ENCODE measurements around the gene ADIPOR1. TPM values are rescaled to one million over a fixed set of nuclear protein-coding genes. Genes with fewer than 3 reads are reported as not detected.
"Not testable (repeated sequence)": the region's sequence is repeated elsewhere in the genome, so short reads cannot be mapped to it uniquely, and the experiment has no call there.

ADIPOR1 gene
- total and polyA plus RNA-seq, 2 experiments from 2014 or later, result 83.2 to 110 TPM

DNA sequence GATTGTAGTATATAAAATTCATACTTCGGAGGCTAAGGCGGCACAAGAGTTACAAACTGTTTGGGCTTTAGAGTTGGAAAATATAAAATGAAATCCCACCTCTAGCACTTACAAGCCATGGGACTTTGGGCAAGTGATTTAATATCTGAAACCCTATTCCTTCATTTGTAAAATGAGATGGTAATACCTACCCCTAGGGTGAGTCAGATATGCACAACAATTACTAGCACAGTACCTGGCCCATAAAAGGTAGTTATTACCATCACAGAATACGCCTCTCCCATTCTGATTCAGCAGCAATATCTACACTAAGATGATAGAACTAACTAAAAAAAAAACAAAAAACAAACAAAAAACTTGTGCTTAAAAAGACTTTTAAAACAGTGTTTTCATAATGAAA, 34.6 kb downstream of the ADIPOR1 start:
- DNase-seq, result no peak
- Histone ChIP-seq H3K4me1 (ENCODE audit: insufficient read depth) (no peaks in the 10 kb centered on the region), H3K4me3 (no peak overlapping the region), H3K79me2 (ENCODE audit: insufficient read depth) (peaks cover 54% of the 10 kb centered on the region), H3K36me3 (ENCODE audit: low read depth) (peaks cover 23% of the 10 kb centered on the region), H3K9ac (no peak overlapping the region), H3F3A (ENCODE audit: insufficient read depth) (no peaks in the 10 kb centered on the region; the same call in 1 of the 2 replicates), H3K27me3 (replicated peaks; ENCODE audit: insufficient read depth) (no peaks in the 10 kb centered on the region), H3K9me3 (ENCODE audit: low read depth) (no peaks in the 10 kb centered on the region), H2AFZ (no peak overlapping the region), H3K4me2 (ENCODE audit: unreplicated experiment) (no peak overlapping the region), H4K20me1 (ENCODE audit: insufficient read depth) (no peaks in the 10 kb centered on the region; the same call in 1 of the 2 replicates), H3K9me2 (ENCODE audit: insufficient read depth) (no peaks in the 10 kb centered on the region), H3K27ac (no peak overlapping the region)
- TF ChIP-seq EZH2 (IDR thresholded peaks at IDR 0.05; ENCODE audit: insufficient read depth, poor library complexity, severe bottlenecking) (no peak), EZH2phosphoT487 (IDR thresholded peaks at IDR 0.05; ENCODE audit: insufficient read depth, low read depth) (no peak)
- 97 to 98% methylated on average over 3 of the region's 3 CpGs for WGBS, 2 experiments (ENCODE audit: low coverage in 1 of 2, low lambda C conversion rate in 2 of 2, missing lambda C conversion rate in 2 of 2)
- in situ Hi-C loops (cut with MboI), result no loop called here

DNA sequence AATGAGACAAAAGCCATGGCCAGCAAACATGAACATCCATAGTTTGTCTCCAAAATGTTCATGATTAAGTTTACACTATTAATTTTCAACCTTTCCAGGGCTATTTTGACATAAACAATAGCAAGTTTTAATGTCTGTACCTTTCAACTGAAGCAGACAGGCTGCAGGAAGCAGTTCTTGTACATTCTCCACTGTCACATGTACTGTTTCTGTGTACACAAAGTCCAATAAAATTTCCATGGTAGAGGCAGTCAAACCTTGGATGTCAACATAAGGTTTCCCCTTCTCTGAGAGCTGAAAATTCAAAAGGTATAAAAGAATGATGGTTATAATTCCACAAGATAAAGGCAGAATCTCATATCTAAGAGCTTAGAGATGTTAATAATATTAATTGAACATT, 38.5 kb downstream of the ADIPOR1 start:
- Histone ChIP-seq H3F3A (ENCODE audit: insufficient read depth) (no peaks in the 10 kb centered on the region), H4K20me1 (ENCODE audit: insufficient read depth) (no peaks in the 10 kb centered on the region; the same call in 1 of the 2 replicates), H3K9me3 (ENCODE audit: low read depth) (no peaks in the 10 kb centered on the region), H3K27me3 (replicated peaks; ENCODE audit: insufficient read depth) (no peaks in the 10 kb centered on the region), H2AFZ (no peak overlapping the region), H3K9me2 (ENCODE audit: insufficient read depth) (no peaks in the 10 kb centered on the region), H3K79me2 (ENCODE audit: insufficient read depth) (peaks cover 34% of the 10 kb centered on the region), H3K4me3 (no peak overlapping the region), H3K9ac (no peak overlapping the region), H3K4me2 (ENCODE audit: unreplicated experiment) (no peak overlapping the region), H3K4me1 (ENCODE audit: insufficient read depth) (no peaks in the 10 kb centered on the region), H3K27ac (no peak overlapping the region), H3K36me3 (ENCODE audit: low read depth) (peaks cover 60% of the 10 kb centered on the region)
- no peak for DNase-seq
- TF ChIP-seq EZH2phosphoT487 (IDR thresholded peaks at IDR 0.05; ENCODE audit: insufficient read depth, low read depth) (no peak), EZH2 (IDR thresholded peaks at IDR 0.05; ENCODE audit: insufficient read depth, poor library complexity, severe bottlenecking) (no peak)
- in situ Hi-C loops (cut with MboI), result no loop called here

DNA sequence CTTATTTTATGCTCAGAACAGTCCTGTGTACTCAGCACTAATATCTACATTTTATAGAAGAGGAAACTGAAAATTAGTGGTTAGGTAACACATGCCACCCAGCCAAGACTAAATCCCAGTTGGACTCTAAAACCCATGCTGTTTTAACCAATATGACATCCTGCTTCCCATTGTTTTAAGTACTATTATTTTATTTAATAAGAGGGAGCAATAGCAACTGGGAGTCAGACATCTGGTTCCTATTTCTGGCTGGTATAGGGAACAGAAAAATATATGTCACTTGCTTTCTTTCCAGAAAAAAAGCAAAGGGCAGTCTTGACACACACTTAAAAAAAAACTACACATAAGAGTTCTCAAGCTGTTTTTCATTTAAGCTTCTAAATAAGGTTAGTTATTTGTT, 43.0 kb downstream of the ADIPOR1 start:
- Histone ChIP-seq H3K4me3 (no peak overlapping the region), H3K9me2 (ENCODE audit: insufficient read depth) (no peaks in the 10 kb centered on the region), H3K9ac (no peak overlapping the region), H3K4me1 (ENCODE audit: insufficient read depth) (no peaks in the 10 kb centered on the region), H4K20me1 (ENCODE audit: insufficient read depth) (no peaks in the 10 kb centered on the region), H3K79me2 (ENCODE audit: insufficient read depth) (no peaks in the 10 kb centered on the region), H2AFZ (no peak overlapping the region), H3K9me3 (ENCODE audit: low read depth) (no peaks in the 10 kb centered on the region), H3K4me2 (ENCODE audit: unreplicated experiment) (no peak overlapping the region), H3K27ac (no peak overlapping the region), H3K36me3 (ENCODE audit: low read depth) (peaks cover 74% of the 10 kb centered on the region), H3K27me3 (replicated peaks; ENCODE audit: insufficient read depth) (no peaks in the 10 kb centered on the region), H3F3A (ENCODE audit: insufficient read depth) (no peaks in the 10 kb centered on the region)
- DNase-seq, result no peak
- TF ChIP-seq EZH2phosphoT487 (IDR thresholded peaks at IDR 0.05; ENCODE audit: insufficient read depth, low read depth) (no peak), EZH2 (IDR thresholded peaks at IDR 0.05; ENCODE audit: insufficient read depth, poor library complexity, severe bottlenecking) (no peak)
- in situ Hi-C loops (cut with MboI), result no loop called here

DNA sequence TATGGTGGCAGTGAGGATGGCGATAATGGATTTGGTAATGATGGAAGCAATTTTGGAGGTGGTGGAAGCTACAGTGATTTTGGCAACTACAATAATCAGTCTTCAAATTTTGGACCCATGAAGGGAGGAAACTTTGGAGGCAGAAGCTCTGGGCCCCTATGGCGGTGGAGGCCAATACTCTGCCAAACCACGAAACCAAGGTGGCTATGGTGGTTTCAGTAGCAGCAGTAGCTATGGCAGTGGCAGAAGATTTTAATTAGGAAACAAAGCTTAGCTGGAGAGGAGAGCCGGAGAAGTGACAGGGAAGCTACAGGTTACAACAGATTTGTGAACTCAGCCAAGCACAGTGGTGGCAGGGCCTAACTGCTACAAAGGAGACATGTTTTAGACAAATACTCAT, 45.6 kb downstream of the ADIPOR1 start:
- H3K27me3 ChIP-seq (replicated peaks; ENCODE audit: insufficient read depth); H2AFZ ChIP-seq; H3K9me3 ChIP-seq (ENCODE audit: low read depth); H3F3A ChIP-seq (ENCODE audit: insufficient read depth); H3K9ac ChIP-seq; H3K27ac ChIP-seq; in situ Hi-C loops (cut with MboI); DNase-seq; H3K4me2 ChIP-seq (ENCODE audit: unreplicated experiment); H3K79me2 ChIP-seq (ENCODE audit: insufficient read depth); H3K4me1 ChIP-seq (ENCODE audit: insufficient read depth); H3K4me3 ChIP-seq; H4K20me1 ChIP-seq (ENCODE audit: insufficient read depth); H3K9me2 ChIP-seq (ENCODE audit: insufficient read depth): not testable (repeated sequence)
- 96 to 100% methylated on average over 4 of the region's 4 CpGs for WGBS, 2 experiments (ENCODE audit: low coverage in 1 of 2, low lambda C conversion rate in 2 of 2, missing lambda C conversion rate in 2 of 2)
- H3K36me3 ChIP-seq (ENCODE audit: low read depth), result peaks cover 78% of the 10 kb centered on the region

DNA sequence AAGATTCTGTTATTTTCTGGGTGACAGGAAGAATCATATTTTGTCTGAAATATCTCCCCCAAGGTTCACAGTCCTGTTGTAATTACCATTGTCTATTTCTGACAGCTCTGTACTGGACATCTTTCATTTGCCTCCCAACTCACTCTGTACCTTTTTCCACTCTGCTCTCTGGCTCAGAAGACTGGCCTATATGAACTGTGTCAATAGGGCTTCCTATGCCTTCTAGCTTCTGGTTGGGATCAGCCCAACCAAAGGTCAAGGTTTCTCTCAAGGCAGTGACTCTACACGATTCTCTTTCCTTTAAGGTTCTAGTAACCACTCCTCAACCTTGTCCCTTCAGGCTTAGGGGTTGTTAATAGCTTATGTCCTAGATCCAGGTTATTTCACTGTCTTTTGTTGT, 48.6 kb downstream of the ADIPOR1 start:
- no peaks in the 10 kb centered on the region for H3F3A ChIP-seq (ENCODE audit: insufficient read depth)
- H3K36me3 ChIP-seq (ENCODE audit: low read depth), result peaks cover 59% of the 10 kb centered on the region
- in situ Hi-C loops (cut with MboI), result no loop called here

More for the DNA sequence above, 48.6 kb downstream of the ADIPOR1 start:
- no peak for DNase-seq
- no peak overlapping the region for H3K4me3 ChIP-seq
- no peaks in the 10 kb centered on the region for H3K27me3 ChIP-seq (replicated peaks; ENCODE audit: insufficient read depth)
- H3K9ac ChIP-seq, result no peak overlapping the region
- no peaks in the 10 kb centered on the region for H3K4me1 ChIP-seq (ENCODE audit: insufficient read depth)
- no peak overlapping the region for H3K4me2 ChIP-seq (ENCODE audit: unreplicated experiment)
- no peak overlapping the region for H2AFZ ChIP-seq
- 96 to 100% methylated on average over 1 of the region's 1 CpG for WGBS, 2 experiments (ENCODE audit: low coverage in 1 of 2, low lambda C conversion rate in 2 of 2, missing lambda C conversion rate in 2 of 2)
- no peaks in the 10 kb centered on the region for H3K9me3 ChIP-seq (ENCODE audit: low read depth)
- no peaks in the 10 kb centered on the region for H3K79me2 ChIP-seq (ENCODE audit: insufficient read depth)
- no peak overlapping the region for H3K27ac ChIP-seq
- H3K9me2 ChIP-seq (ENCODE audit: insufficient read depth), result no peaks in the 10 kb centered on the region
- no peak for TF ChIP-seq EZH2phosphoT487 (IDR thresholded peaks at IDR 0.05; ENCODE audit: insufficient read depth, low read depth)
- no peak for TF ChIP-seq EZH2 (IDR thresholded peaks at IDR 0.05; ENCODE audit: insufficient read depth, poor library complexity, severe bottlenecking)
- H4K20me1 ChIP-seq (ENCODE audit: insufficient read depth), result no peaks in the 10 kb centered on the region

All from GM23248 (cell line).